ENCODE results near the gene TBC1D4.
A peak's percentile ranks its signal among the peaks of the same experiment; 100 is the strongest.
"Not testable (repeated sequence)": the region's sequence is repeated elsewhere in the genome, so short reads cannot be mapped to it uniquely, and the experiment has no call there.

The TBC1D4 gene

DNA sequence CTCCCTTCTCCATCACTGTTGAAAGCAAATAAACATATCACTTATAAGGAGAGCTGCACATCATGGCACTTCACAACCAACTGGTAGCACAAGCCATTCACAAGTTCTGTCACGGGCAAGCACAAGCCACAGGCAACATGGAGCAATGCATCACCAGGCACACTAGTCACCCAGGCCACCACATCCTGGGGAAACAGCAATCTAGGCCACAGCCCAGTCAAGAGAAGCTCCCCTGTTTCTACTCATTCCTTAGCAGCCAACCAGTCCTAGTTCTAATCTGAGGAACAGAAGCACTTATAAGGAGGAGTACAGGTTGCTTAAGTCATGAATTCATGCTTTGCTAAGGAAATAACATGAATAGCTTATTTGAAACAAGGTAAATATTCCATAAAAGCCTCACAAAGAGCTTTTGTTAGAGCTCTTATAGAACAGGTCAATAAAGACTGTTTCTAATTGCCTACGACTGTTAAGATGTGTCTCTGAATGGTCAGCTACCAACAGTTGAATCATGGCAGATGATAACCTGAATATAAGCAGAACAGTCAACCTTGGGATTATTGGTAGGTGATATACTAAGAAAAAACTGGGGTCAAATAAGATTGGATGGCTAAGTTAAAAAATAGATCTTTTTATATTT is 169.0 kb downstream of the TBC1D4 start:
- DNase-seq = peak; percentile 50

DNA sequence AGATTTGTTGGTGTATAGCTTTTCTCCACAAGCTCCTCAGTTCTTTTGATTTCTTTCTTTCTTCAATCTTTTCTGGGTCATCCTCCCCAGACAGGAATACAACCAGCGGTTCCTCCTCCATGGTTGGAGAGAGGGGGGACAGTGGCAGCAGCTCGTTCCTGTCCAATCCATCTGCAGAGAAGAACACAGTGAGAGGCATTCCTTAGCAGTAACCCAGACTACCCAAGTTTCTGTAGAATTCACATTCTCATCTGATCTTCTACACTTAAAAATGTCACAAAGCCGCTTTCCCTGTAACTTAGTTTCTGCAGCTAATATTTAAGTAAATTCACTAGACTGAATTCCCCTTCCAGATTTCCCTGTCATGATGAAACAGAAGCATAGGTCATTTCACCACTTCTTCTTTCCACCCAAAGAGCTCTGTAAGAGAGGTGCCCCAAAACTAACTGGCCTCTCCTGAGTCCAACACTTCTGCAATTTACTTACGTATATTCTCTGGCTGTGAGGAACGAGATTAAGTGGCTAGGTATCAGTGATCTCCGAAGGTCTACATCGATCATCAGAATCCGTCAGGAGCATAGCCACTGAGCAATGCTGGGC is 171.9 kb downstream of the TBC1D4 start:
- DNase-seq = no peak

DNA sequence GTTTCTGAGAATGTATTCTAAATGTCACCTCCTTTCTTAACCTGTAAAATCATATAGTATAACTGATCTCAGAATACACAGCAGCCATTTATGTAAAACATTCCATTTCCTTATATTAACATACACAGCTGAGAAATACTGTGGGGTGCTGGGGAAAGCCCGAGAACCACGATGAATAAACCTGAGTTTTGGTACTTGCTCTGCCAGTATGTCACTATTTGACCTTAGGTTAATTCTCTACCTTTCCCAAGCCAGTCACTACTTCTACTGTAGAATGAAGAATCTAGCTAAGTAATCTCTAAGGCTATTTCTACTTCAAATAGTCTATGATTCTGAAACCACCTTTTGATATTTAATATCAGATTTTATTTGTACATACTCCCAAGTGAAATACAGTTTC is 173.7 kb downstream of the TBC1D4 start:
- DNase-seq = no peak

DNA sequence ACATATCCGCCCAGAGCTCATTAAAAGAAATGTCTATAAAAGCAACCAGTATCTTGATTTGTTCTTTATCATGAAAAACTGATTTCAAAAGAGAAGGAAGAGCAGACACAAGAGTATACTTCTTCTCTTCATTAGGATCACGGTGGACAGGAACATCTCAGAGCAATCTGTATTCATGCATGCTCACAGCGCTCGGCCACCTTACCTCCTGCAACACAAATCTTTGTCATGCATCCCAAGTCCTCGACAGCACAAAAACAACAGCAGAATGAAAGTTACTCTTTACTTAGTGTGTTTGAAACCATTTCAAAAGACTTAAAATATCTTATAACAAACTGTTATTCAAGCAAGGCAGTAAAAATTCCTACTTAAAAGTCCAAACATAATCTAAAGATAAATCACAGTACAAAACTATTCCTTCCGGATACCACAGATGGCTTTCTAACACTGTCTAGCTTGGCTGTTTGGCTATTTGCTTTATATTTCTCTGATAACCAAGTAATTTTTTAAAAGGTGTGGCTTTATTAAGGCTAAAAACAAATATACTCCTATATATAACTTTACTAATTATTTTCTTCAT is 174.5 kb downstream of the TBC1D4 start:
- no peak for DNase-seq

DNA sequence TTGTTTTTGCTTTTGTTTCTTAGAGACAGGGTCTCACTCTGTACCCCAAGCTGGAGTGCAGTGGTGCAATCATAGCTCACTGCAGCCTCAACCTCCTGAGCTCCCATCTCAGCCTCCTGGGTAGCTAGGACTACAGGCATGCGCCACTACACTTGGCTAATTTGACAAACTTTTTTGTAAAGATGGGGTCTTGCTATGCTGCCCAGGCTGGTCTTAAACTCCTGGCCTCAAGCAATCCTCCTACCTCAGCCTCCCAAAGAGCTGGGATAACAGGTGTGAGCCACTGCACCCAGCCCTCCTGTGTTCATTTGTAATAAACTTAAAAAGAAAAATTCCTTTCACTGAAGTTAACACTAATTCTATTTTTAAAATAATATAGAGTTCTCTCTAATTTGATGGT is 175.0 kb downstream of the TBC1D4 start:
- DNase-seq = not testable (repeated sequence)

DNA sequence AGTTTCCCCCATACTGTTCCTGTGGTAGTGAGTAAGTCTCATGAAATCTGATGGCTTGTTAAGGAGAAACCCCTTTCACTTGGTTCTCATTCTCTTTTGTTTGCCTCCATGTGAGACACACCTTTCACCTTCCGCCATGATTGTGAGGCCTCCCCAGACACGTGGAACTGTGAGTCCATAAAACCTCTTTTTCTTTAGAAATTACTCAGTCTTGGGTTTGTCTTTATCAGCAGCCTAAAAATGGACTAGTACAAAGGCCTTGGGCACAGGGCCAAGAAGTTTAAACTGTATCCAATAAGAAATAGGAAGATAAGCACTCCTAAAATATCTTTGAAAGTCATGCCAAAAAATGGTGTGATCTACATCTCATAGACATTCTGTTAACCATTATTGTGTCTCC is 176.9 kb downstream of the TBC1D4 start:
- no peak for DNase-seq

DNA sequence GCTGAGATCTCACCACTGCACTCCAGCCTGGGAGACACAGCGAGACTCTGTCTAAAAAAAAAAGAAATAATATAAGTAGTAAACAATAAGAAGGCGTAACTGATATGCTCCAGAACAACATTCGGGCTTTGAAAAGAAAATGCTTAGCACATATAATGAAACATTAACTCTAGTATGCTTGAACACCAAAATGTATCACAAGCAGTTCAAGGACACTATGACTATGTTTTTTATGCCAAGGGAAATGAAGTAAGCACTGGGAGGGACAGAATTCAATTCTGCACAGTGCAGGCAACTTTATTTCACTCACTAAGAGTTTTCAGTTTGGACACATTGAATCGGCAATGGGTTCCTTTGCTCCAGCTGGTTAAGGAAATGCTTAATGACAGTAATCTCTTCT is 178.7 kb downstream of the TBC1D4 start:
- no peak for DNase-seq

DNA sequence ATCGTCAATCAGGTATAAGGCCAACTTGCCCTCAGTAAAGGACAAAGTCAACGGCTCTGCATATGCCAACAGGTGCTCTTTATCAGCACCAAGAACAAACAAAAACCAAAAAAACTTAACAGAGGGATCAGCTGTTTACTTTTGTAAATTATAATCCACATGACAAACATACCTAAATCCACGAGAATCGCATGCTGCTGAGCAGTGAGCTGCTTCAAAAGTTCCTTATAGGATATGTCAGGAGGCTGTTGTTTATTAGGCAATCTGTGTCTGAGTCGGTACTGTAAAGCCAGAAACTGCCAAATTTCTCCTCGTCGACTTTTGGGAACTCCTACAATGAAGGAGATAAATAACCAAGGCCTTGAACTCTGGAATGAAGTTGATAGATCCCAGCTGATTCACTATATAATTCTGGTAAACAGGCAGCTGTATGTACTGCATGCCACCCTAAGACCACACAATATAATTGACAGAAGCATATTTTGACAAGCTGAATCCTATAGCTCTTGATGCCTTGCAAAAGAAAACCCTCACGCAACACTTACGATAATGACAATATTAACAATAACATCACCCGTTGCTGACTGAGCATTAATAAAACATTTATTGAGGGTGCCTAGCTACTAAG is 179.8 kb downstream of the TBC1D4 start:
- DNase-seq = no peak

DNA sequence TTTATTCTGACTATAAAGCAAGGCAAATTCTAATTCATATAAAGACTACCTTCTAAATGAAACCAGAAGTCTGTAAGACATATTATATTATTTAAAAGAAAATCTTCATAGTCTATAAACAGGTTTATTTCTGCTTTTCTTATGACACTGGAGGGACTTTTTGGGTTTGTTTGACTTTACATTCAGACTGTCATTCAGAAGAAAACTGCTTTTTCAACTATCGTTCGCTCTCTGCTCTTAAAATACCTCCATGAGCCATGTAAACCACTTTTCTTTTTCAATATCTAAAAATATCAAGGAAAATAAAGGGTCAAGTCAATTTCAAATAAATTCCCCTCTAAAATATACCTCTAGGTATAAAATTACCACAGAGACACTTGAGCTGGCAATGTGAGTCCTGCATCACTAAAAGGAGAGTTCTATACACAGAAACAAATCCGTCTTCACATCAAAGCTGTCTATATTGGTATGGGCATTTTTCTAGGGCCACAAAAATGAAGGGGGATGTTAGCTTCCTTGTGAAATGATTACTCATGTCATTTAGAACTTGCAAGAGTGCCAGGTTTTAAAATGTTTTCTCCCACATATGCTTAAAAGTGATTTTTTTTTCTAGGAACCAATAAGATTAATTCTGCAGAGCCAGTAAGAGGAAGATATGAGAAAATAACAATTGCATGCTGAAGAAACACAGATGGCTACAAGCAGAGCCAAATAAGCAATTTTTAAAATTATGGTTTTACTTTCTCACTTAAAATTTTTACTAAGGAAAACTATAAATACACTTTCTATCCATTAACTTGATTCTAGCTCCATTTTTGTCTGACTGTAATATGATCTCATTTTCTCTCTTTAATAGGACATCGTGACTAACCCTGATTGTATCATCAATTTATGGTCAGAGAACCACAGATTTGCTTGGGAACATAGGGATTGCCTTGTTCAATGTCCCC is 181.8 kb downstream of the TBC1D4 start:
- DNase-seq = no peak

DNA sequence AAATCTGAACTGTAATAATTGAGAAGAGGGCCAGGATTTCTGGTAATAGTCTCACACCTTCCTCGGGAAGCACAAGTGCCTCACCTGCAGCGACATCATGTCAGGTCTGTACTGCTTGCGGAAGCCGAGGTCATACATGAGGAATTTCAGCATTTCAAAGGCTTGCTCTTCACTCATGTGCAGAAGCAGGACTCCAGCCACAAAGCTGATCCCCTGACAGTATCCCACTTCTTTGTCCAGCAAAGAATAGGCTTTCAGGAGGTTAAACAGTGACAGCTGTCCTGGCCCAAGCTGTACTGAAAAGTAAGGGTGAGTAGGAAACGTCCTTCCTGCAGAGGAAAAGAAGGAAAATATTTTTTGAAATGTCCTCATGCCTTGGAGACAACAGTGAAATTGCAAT is 182.7 kb downstream of the TBC1D4 start:
- DNase-seq = no peak

DNA sequence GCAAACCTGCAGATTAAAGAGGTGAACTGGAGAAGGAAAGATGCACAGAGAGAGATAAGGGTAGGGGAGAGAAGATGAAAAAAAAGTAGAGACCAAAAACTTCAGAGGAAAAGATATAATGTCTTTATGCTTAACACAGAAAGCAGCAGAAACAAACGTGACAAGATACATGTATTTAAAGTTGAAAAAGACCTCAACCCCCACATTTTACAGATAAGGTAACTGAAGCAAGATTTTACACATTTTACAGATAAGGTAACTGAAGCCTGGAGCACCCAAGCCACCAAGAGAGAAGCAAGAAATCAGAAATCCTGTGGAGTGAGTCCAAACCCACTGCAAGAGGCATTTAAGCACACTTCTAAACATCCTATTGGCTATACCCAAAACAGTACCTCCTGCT is 185.3 kb downstream of the TBC1D4 start:
- no peak for DNase-seq

DNA sequence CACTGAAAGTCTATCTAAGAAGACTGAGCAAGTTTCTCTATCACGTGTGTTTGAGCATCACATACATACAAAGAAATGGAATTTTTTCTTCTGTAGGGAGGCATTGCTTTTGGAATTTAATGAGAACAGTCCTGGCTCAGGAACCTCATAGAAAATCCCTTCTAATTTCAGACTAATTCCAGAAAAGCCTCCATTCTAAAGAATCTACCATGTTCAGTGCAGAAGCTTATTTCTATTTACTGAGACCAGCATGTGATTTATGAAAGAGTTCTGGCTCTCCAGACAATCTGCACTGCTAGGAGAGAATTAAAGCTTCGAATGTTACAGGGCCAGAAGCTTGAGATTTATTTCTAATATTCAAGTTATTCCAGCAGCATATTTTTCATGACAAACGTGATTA is 186.8 kb downstream of the TBC1D4 start:
- no peak for DNase-seq

DNA sequence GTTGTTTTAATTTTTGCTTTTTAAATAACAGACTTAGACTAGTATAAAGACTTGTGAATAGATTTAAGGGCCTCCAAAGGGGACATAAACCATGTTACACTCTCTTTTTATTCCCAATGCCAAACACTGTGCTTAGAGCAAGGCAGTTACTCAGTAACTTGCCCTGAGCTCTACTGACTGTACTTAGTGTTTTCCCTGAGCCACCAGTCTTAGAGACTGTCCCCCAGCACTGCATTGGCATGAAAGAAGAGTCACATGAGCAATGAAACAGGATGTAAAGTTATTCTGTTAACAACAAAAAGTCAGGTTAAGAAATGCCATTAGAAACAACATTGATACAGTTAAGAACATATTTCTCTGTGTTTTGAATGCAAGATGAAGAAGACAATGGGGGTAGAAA is 187.9 kb downstream of the TBC1D4 start:
- no peak for DNase-seq

DNA sequence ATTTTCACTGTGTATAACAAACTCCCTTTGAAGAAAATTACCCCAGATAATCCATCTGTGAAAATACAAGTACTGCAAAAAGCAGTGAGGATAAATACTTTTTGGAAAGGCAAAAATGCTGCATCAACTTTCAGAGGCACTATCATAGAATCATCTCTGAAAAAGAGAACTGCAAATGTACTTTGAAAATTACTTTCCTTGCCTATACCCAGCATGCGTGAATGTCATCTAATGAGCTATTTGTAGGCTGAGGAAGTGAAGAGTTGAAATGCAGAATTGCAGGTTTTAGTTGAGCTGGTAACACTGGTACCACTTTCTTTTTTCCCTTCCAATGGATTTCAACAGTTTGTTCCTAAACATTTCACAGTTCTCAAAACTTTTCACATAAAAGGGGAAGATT is 196.7 kb downstream of the TBC1D4 start:
- no peak for DNase-seq

DNA sequence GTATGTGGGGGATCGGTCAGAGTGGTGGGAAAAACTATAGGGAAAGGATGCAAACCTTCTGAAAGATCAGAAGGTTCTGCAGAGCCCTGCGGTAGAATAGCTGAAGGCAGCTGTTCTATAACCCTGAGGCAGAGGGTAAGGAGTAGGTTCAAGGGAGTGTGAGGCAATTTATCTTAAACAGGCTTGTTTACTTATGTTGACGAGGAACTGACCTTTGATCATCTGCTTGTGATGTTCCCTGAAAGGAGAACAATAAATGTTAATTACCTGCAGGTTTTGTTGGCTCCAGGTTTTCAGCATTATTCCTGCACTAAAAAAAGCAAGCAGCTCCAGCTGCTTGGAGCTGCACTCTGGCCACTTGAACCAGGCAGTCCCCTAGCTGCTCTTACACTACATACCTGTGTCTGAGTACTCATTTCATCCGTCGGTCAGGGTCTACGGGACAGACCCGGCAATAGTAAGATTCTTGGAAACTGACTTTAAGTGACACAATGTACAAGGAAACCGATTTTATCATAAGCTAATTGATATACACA is 202.1 kb downstream of the TBC1D4 start:
- no peak for DNase-seq

DNA sequence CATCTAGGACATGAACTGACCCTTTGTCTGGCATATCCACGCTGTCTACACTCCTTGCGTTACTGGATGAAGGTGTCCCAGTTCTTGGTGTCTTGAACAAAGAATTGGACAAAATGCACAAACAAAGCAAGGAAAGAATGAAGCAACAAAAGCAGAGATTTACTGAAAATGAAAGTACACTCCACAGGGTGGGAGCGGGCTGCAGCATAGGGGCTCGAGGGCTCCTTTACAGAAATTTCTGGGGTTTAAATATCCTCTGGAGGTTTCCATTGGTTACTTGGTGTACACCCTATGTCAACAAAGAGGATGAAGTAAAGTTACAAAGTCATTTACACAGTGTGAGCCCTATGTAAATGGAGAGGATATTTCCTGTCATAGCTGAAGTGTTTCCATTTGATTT is 208.3 kb downstream of the TBC1D4 start:
- not testable (repeated sequence) for DNase-seq

DNA sequence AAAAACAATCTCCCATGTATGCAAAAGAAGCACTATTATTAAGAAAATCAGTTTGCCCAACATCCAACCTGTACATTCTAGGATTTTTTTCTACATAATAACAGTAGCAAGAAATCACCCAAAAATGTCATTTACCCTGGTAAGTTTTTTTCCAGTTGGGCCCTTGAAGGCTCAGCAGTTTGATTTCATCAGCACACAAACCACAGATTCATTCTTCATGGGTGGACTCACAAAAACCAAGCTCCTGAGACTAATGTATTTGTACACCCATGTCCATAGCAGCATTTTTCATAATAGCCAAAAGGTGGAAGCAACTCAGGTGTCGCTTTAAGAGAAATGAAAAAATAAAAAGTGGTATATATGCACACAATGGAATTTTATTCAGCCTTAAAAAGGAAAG is 210.1 kb downstream of the TBC1D4 start:
- DNase-seq = no peak

DNA sequence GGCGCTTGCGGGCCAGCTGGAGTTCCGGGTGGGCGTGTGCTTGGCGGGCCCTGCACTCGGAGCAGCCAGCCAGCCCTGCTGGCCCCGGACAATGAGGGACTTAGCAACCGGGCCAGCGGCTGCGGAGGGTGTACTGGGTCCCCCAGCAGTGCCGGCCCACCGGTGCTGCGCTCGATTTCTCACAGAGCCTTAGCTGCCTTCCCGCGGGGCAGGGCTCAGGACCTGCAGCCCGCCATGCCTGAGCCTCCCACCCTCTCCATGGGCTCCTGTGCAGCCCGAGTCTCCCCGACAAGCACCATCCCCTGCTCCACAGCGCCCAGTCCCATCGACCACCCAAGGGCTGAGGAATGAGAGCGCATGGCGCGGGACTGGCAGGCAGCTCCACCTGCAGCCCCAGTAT is 213.5 kb downstream of the TBC1D4 start:
- DNase-seq = not testable (repeated sequence)

DNA sequence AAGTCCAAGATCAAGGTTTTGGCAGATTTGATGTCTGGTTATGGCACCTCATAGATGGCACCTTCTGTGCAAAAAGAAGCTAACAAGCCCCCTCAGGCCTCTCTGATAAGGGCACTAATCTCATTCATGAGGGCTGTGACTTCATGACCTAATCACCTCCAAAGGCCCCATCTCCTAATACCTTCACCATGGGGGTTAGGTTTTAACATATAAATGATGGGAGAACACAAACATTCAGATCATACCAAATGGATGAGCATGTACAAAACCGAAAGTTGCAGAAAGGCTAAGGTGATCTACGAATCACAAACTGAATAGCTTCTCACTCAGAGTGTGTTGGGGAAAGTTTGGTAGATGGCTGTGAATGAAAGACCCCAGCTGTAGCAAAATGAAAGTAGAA is 217.4 kb downstream of the TBC1D4 start:
- no peak for DNase-seq

DNA sequence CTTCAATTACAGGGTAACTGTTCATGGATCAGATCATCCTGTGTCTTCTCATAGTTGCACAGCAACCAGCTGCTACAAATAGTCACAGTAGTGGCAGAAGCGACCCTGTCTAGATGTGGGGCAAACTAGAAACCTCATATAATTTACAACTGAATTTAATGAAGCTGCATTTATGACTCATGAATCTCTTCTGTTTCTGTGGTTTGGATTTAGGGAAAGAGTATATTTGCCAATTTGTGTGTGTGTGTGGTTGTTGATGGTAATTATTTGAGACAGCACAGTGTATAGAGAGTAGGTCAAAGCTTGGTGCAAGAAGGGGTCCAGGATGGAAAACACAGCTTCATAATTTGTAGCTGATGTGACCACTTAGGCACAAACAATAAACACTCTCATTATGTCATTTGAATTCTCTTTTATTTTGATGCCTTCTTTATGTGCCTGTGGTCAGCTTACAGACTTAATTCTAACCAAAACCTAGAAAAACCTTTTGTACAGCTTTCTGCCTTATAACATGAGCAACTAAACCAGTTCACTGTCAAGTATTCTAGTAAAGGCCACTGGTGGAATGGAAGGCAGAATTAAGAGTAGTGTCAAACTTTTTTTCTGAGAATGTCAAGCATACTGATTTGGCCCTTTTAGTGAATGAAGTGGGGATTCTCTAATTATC is 218.1 kb downstream of the TBC1D4 start:
- DNase-seq = no peak

DNA sequence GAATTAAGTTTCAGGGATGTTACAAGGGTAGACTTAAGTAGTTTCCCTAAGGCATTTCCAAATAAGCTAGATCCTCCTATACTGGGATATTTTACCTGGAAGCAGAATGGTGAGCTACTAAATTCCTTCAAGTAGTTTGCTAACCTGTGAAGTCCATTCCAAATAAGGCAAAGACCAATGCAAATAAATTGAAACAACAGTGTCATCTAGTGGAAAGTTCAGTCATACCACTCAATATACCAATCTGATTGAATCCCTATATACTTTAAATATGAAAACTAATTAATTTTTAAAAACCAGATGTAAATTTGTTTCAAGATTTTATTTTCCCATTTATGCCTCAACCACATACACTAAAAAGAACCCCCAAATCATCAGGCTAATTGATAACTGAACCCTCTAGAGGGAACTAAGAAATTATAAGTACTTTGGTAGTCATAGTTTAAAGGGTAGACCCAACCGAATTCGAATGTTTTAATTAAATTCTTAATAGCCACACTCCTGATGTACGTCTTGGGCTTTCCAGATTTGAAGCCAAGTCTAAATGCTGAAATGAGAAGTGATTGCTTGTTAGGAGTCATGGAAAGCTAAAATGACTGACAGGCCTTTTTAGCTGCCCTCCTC is 223.7 kb downstream of the TBC1D4 start:
- no peak for DNase-seq

DNA sequence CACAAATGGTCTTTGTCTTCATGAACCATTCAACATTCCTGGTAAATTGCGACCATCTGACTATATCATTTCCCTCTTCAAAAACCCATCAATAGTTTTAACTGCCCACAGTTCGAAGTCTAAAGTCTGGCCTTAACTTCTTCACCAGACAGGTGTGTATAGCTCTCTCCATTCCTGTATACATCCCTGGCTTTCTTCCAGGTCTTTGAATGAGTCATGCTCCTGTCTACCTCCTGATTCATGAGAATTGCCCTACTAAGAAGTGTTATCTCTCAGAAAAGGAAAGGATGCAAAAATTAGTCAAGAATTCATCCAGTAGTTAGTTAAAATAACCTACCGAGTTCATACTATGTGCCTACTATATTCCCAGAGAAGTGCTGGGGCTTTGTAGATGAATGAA is 225.0 kb downstream of the TBC1D4 start:
- no peak for DNase-seq
